GM21786 (cell line): ENCODE data around the gene ST6GALNAC4.
"Not testable (repeated sequence)": the region's sequence is repeated elsewhere in the genome, so short reads cannot be mapped to it uniquely, and the experiment has no call there.

ENCODE experiments used
- ATAC-seq: cut with Tn5 transposase; IDR thresholded peaks from one replicate; pipeline ENCODE4 v1.9.1; 2021; ENCODE audit not compliant: unreplicated experiment

ST6GALNAC4 gene

GRCh38 chr9:127895811-127896210 is 21.0 kb downstream of the ST6GALNAC4 start:
- no peak for ATAC-seq

- no peak for ATAC-seq
These were observed 23.4 kb downstream of the ST6GALNAC4 start for GRCh38 chr9:127893392-127893791.

- ATAC-seq: no peak
These were observed 24.0 kb downstream of the ST6GALNAC4 start for GRCh38 chr9:127892831-127893230.

DNA sequence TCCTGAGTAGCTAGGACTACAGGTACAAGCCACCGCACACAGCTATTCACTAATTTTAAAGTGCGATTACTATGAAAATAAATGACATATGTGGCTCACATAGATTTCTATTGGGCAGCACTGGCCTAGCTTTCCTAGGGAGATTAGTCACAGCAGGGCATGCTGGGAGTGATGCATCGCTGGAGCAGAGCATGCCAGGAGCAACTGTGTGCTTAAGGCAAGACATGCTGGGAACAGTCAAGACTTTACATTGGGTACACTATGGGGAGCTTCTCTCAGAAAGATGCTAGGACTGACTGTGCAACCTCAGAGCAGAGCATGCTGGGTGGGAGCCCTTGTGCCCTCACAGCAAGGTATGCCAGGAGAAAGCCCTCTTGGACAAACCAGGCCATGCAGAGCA is 26.8 kb downstream of the ST6GALNAC4 start:
- no peak for ATAC-seq

- no peak for ATAC-seq
These were observed 29.0 kb downstream of the ST6GALNAC4 start for GRCh38 chr9:127887792-127888191.

- ATAC-seq: no peak
These were observed 30.4 kb downstream of the ST6GALNAC4 start for GRCh38 chr9:127886401-127886972.

DNA sequence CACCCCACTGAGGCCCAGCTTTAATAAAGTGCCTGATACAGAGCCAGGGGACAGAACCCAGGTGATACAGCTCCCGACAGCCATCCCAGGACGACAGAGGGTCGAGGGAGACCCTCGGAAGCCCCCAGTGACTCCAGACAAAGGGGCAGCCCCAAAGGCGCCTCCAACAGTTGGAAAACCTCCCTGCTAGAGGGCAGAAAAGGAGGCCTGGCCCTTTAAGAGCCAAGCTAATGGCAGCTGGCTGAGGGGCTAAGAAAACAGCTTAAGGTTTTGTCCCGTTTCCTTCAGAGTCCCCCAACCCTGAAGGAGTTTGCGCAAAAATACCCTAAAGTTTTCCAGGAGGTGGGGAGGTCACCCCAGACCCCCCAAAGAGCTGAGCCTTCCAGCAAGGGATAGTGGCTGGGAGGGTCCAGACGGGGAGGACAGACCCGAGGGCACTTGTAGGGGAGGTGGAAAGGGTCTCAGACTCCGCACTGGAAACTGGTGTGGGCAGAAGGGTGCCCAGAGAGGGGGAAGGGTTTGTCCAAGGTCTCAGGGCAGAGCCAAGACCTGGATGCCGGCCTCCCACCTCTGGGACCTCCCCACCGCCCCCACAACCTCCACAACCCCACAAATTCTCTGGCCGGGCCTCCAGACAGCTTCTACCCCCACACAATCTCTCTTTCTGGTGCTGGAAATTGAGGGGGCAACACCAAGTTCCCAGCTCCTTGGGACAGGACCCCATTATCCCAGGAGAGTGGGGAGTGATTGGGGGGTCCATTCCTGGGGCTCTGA is 31.1 kb downstream of the ST6GALNAC4 start:
- no peak for ATAC-seq

GRCh38 chr9:127884976-127885490 is 31.8 kb downstream of the ST6GALNAC4 start:
- no peak for ATAC-seq

GRCh38 chr9:127884427-127884911 is 32.4 kb downstream of the ST6GALNAC4 start:
- no peak for ATAC-seq

GRCh38 chr9:127883959-127884358 is 32.9 kb downstream of the ST6GALNAC4 start:
- no peak for ATAC-seq

GRCh38 chr9:127881715-127882114 is 35.1 kb downstream of the ST6GALNAC4 start:
- not testable (repeated sequence) for ATAC-seq

DNA sequence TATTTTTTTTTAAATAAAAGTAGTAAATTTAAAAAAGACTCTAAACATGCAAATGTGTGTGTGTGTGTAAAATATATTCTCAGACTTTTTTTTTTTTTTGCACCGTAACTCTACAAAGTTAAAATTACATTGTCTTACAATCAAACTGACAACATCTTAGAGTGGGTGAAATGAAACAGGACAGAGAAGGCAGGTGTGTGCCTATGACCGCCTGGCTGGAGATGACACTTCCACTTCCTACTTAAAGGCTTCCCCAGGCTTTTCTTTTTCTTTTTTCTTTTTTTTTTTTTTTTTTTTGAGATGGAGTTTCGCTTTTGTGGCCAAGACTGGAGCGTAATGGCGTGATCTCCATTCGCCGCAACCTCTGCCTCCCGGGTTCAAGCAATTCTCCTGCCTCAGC is 36.7 kb downstream of the ST6GALNAC4 start:
- no peak for ATAC-seq

DNA sequence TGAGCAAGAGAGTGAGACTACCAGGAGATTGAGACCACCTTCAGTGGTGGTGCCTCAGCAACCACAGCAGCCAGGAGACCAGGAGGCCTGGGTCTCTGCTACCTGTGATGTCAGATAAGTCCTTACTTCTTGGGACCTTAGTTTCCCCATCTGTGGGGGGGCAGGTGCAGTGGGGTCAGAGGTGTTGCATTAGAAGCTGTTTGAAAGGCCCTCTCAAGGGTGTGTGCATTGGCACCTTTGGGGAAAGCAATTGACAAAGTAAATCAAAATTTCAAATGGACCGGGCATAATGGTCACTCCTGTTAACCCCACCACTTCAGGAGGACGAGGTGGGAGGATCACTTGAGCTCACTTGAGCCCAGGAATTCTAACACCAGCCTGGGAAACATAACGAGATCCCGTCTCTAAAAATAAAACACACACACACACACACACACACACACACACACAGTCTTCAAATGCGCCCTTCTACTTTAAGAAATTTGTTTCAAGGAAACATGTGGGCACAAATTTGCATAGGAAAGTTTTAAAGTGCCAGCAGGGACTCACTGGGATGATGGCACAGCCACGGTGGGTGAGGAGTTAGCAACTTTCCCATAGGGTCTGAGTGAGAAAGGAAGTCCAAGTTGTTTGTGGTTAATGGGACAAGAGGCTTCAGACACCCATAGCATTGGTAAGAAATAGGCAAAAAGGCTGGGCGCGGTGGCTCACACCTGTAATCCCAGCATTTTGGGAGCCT is 38.0 kb downstream of the ST6GALNAC4 start:
- ATAC-seq: no peak

DNA sequence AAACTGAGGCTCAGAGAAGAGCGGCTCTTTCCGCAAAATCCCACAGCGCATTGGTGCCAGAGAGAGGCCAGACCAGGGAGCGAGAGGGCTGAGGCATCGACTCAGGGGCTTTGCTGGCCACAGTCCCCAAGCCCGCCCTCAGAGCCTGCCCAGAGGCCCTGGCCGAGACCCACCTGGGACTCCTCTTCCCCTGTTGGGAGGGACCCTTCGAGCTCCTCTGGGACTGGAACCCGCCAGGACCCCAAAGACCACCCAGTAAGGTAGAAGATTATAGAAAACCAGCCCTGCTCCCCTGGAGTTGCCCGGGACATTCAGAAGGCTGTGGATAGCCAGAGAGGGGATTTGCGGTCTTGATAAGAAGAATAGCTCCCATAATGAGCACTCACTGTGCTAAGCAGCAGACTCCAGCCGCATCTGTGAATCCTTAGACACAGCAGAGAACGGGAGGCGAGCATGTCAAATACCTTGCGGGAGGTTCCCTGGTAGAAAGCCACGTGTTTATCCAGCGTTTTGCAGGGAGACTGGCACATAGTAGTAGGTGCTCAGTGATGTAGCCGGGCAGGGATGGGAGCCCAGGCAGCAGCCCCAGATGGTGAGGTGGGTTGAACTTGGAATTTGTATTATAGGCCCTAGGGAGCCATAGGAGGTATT is 38.7 kb downstream of the ST6GALNAC4 start:
- no peak for ATAC-seq

GRCh38 chr9:127877566-127877998 is 39.3 kb downstream of the ST6GALNAC4 start, which contains the start of gene AK1:
TSS of gene AK1 (minus strand) at chr9:127877675. CDS start at chr9:127874617, 3,058 bp downstream.
- ATAC-seq: no peak

DNA sequence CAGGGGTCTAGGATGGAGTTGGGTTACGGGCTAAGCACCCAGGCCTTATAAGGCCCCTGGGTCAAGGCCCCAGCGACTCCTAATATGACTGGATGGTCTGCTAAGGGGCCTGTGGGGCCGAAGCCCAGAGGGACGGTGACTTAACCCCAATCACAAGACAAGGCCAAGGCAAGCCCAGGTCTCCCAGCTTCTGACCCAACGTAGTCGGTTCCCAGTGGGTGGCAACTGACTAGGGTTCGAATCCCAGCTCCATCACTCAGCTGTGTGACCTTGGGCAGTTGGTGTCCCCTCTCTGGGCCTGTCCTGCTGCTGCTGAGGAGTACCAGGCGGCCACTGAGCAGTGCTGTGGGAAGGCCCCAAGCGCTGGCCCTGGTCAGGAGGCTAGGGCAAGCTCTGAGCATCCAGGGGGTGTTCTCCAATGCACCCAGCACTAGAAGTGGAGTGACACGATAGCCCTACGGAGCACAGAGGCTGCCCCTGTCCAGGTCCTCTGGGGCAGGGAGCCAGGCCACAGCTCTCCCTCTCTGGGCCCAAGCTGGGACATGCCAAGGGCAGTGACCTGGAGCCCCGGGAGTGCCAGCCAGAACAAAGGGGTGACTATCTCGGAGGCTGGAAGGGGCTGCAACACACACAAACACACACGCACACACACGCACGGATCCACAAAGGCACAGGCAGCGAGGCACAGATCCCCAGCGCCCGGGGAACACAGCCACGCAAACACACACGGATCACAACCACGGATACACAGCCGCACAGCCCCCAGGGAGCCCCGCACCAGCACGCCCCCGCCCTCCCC is 39.9 kb downstream of the ST6GALNAC4 start:
- ATAC-seq: no peak

DNA sequence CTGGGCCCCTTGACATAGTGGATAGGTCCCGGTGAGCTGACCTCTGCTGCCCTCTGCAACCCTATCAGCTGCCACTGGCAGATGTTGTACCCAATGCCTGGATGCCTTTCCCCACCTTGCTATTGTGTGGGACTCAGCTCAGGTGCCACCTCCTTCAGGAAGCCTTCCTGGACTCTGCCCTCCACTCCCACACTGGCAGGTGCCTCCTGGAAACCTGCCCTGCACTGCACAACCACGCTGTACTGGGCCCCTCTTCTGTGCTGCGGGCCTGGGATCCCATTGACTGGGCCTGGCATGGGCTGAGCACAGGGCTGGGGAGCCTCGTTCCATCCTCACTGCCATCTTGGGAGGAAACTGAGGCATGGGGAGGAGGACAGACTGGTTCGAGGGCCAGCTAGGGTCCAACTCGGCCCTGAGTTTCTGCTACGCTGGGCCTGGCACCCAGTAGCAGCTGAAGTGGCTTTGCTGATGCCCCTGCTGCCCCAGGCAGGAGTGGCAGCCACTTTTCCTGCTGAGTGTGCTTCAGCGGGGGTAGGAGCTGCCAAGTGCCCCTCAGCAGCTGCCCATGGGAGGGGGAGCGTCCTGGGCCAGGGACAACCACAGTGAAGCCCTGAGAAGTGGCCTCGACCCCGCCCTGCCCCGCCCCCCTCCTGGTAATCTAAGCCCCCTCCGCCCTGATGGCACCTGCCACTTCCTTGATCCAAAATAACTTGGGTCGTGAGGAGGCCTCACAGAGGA is 40.6 kb downstream of the ST6GALNAC4 start:
- ATAC-seq: no peak

GRCh38 chr9:127875306-127875966 is 41.4 kb downstream of the ST6GALNAC4 start:
- no peak for ATAC-seq
